ENCODE data around the gene RGS10.

DNA sequence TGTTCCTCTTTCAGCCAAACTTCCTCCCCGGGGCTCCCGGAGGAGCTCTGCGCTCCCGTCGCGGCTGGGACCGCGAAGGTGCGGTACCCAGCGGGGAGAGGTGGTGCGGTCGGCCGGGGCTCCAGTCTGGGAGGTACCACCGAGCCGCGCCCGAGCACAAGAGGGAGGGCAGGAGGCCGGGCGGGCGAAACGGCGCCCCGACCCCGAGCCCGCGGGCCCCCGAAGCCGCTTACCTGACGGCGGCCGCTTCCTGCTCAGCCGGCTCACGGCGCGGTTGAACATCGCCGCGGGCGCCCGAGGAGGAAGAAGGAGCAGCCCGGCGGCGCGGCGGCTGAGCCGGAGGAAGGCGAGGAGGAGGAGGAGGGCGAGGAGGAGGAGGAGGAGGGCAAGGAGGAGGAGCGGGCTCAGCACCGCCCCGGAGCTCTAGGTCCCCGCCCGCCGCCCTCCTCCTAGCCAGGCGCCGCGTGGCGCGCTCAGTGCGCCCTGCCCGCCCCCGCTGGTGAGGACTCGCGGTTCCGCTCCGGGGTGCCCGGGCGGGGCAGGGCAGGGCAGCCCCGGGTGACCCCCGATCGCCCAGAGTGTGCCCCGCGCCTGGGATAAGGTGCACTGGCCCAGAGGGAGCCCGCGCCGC is at the start of gene RGS10:
- TF ChIP-seq YY1 (IDR thresholded peaks at IDR 0.05; ENCODE audit: low read depth, low read length) = no peak
- TF ChIP-seq, protein P1, sequence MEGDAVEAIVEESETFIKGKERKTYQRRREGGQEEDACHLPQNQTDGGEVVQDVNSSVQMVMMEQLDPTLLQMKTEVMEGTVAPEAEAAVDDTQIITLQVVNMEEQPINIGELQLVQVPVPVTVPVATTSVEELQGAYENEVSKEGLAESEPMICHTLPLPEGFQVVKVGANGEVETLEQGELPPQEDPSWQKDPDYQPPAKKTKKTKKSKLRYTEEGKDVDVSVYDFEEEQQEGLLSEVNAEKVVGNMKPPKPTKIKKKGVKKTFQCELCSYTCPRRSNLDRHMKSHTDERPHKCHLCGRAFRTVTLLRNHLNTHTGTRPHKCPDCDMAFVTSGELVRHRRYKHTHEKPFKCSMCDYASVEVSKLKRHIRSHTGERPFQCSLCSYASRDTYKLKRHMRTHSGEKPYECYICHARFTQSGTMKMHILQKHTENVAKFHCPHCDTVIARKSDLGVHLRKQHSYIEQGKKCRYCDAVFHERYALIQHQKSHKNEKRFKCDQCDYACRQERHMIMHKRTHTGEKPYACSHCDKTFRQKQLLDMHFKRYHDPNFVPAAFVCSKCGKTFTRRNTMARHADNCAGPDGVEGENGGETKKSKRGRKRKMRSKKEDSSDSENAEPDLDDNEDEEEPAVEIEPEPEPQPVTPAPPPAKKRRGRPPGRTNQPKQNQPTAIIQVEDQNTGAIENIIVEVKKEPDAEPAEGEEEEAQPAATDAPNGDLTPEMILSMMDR (IDR thresholded peaks at IDR 0.05; ENCODE audit: control extremely low read depth in 1 of 3, insufficient read depth in 1 of 3, low read depth in 1 of 3, low read length in 3 of 3) = no peak

Data from H1 (cell line).